ENCODE results near the gene DOCK1.

DNA sequence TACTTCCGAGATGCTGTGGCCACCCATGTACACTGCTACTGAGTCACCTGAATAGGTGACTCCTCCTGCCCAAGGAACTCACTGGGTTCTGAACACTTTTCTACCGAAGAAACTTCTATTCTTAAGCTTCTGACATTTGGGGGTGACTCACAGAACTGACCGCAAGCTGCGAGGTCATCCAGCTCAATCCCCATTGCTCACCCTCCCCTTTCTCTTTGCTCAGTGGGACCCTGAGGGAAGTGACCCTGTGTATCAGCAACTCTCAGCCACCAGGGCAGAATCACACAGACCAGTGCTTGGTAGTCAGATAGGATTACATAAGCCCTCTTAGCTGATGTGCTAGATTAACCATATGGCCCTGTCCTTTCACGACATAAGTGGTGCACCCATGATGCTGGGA lies 244.9 kb downstream of the DOCK1 start:
- TF ChIP-seq GATA3 (IDR thresholded peaks at IDR 0.05; ENCODE audit: low read depth, low read length) (no peak), GATA2 (IDR thresholded peaks at IDR 0.05; ENCODE audit: low read depth, low read length) (no peak)
